ENCODE data around the gene NMNAT2. TPM values are rescaled to one million over a fixed set of nuclear protein-coding genes. Genes with fewer than 3 reads are reported as not detected.

Gene NMNAT2
- total RNA-seq, 1 donor from 2014 or later, result 0.05 TPM

GRCh38 chr1:183366116-183366515 lies 52.1 kb downstream of the NMNAT2 start:
- intact Hi-C loops (cut with micrococcal nuclease), result no loop called here

DNA sequence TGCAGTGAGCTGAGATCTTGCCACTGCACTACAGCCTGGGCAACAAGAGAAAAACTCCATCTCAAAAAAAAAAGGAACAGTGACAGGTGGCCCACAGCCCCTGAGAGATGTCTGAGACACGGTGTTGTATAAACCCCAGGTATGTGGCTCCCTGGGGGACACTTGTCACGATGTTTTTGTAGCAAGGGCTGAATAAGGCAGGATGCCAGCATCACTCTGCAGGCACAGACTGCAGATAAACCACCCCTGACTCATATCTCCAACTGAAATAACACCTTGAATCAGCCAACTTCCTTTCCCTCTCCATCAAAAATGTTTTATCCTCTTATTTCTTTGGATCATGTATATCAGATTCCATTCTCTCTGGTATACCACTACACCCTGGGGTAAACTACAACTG lies 52.5 kb downstream of the NMNAT2 start:
- intact Hi-C loops (cut with micrococcal nuclease), result no loop called here

DNA sequence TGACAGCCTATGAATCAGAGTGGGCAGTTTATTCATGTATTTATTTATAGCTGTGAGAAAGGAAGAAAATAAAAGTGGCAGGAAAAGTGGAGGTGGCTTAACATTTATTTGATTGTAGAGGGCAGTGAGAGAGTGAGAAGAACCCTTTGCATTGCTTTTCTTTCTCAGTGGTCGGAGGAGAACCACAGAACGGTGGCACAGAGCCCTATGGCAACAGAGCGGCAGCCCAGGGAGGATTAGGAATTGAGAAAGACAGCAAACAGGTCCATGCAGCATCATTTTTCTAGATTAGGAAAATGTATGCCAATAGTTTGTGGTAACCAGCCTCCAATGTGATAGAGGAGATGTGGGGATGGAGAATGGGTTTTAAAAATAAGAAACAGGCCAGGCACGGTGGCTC lies 53.1 kb downstream of the NMNAT2 start:
- intact Hi-C loops (cut with micrococcal nuclease), result no loop called here

DNA sequence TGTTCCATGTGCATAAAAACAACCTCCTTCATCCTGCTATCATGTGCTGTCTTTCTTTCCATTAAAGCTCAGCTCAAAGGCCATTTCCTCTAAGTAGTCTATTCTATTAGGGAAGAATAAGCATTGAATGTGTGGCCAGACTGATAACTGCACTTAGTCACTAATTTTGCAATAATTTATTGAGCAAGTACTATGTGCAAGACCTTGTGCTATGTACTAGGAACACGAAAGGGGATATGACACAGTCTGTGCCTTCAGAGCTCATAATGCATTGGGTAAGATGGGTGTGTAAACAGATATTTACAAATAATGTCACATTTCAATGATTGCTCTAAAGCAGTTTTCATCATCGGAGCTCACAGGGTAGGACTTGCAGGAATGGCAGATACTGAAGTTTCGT lies 54.2 kb downstream of the NMNAT2 start:
- intact Hi-C loops (cut with micrococcal nuclease), result no loop called here

- intact Hi-C loops (cut with micrococcal nuclease), result no loop called here
Observed at GRCh38 chr1:183361081-183361480, 57.1 kb downstream of the NMNAT2 start.

GRCh38 chr1:183360473-183360872 lies 57.7 kb downstream of the NMNAT2 start:
- intact Hi-C loops (cut with micrococcal nuclease), result no loop called here

DNA sequence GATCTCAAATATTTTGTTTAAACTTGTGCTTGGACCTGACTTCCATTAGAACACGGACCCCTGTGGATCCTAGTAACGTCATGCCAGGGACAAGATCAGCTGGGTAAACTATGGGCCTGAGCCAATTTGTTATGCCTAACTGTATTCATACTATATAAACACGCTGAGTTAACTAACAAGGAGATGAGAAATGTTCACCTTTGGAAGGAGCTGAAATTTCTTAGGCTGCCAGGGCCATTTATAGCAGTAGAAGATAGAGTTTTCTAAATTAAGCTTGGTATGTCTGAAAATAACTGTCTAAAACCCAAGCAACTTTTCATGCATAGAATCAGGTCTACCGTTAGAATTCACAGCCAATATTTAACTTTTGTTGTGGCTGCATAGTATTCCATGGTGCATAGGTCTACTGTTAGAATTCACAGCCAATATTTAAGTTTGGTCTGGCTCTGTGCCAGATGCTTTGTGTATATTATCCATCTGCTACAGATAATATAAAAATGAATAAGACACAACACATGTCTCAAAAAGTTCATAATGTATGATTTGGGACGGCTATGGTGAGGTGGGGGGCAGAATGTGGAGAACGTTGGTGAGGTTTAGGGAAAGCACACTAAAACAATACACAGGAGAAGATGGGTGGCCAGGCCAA lies 61.5 kb downstream of the NMNAT2 start:
- intact Hi-C loops (cut with micrococcal nuclease), result no loop called here

DNA sequence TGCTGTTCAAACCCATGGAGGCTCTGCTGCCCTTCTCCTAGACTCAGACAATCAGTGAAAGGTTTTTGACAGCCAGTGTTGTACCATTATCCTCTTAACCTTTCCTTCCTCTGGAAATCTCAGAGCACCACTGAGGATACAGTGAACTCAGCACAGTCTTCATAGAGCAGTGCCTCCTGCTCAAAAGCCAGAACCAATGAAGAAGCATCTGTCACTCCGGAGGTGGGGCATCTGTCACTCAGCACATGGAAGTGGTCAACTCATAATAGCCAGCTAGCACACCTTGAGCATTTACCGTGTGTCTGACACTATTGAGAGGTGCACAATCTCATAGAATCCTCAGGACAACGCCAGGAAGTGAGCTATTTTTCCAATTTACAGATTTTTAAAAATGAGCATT lies 62.4 kb downstream of the NMNAT2 start:
- intact Hi-C loops (cut with micrococcal nuclease), result no loop called here

DNA sequence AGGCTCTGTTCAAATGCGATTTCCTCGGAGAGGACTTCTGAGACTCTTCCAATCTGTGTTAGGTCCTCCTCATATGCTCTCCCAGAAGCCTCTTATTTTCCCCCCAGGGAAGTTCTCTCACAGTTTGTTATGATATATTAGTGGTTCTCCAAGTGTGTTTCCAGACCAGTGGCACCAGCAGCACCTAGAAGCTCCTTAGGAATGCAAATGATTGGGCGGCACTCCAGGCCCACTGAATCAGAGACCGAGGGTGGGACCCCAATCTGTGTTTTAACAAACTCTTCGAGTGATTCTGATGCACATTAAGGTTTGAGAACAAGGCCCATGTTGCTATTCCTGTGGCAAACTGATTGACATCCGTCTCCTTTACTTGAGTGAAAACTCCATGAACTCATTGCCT lies 63.0 kb downstream of the NMNAT2 start:
- intact Hi-C loops (cut with micrococcal nuclease), result no loop called here

DNA sequence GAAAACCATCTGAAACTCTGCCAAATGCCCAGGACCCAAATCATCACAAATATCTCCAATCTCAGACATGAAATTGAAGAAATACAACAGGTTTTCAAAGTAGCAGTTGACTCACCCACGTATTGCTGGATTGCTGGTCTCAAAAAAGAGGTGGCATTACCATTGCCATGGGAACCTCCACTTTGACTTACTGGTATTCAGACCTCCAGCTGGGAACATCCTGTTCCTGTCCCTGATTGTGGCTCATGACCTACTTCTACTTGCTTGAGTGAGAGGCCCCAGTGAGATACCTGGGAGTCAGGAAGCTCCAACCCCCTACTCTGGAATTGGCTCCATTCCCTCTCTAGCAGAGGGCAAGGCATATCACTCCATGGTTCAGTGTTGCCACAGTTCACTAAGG lies 64.6 kb downstream of the NMNAT2 start:
- intact Hi-C loops (cut with micrococcal nuclease), result no loop called here

DNA sequence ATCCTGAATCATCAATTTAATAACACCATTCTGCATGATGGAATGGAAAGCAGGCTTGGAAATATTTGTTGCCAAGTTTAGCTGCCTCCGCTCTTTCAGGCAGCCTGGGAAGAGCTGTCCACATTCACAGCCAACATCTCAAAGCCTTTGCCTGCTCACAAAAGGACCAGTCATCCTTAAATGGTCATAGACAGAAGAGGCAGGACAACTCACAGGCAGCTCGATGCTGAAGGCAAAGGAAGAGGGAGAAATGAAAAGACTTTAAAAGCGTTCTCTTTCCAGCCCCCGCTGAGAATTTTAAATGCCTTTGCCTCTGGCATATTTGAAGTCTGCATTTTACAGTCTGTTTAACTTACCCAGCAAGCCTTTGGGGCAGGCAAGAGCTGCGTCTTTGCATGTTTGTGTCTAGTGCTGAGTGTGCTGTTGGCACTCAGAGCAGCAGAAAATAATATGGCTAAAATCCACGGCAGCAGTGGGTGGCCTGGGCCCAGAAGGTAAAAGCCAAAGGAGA lies 68.9 kb downstream of the NMNAT2 start:
- intact Hi-C loops (cut with micrococcal nuclease), result no loop called here

GRCh38 chr1:183346276-183346732 lies 71.9 kb downstream of the NMNAT2 start:
- intact Hi-C loops (cut with micrococcal nuclease), result no loop called here

DNA sequence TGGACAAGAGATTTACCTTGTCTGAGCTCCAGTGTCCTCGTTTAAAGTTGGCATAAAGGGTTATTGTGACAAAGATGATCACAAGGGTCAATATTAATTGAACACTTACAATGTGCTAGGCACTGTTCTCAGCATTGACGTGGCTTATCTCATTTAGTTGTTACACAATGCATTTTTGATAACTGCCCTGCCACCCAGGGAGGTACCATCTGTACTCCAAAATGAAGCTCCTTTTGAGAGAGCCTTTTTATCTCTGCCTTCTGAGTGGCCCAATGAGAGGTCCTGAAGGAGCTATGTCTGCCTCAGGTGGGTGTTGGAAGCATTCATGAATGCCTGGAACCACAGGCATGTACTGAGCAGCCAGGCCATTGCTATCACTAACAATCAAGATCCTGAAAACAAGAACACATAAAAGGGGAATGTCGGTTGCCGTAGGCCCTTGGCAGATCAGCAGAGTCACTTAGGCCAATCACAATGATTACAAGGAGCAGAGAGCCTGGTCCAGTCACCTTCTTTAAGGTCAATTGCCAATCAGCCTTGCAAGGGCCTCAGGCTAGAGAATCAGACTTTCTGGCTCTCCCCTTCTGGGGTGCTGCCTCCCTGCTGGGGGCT lies 78.5 kb downstream of the NMNAT2 start:
- intact Hi-C loops (cut with micrococcal nuclease), result no loop called here

- intact Hi-C loops (cut with micrococcal nuclease), result no loop called here
Observed at GRCh38 chr1:183331091-183331742, 87.0 kb downstream of the NMNAT2 start.

DNA sequence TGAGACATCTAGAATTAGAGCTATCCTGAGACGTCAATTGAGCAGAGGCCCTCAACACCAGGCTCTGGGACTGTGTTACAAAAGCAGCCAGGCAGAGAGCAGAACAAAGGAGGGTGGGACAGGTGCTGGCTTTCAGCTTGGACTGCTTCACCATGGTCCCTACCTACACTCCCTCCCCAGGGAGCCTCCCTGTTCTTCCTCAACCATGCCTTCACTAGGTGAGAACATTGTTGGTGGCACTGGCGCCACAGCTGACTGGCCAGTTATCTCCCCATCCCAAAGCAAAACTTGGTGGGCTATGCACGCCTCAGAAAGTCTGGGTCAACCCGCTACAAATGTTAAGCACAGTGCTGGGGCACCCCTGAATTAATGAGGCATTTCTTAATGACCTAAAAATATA lies 87.8 kb downstream of the NMNAT2 start:
- intact Hi-C loops (cut with micrococcal nuclease), result no loop called here

GRCh38 chr1:183328371-183328770 lies 89.8 kb downstream of the NMNAT2 start:
- intact Hi-C loops (cut with micrococcal nuclease), result no loop called here

- intact Hi-C loops (cut with micrococcal nuclease), result no loop called here
Observed at GRCh38 chr1:183327434-183328290, 90.5 kb downstream of the NMNAT2 start.

- intact Hi-C loops (cut with micrococcal nuclease), result no loop called here
Observed at GRCh38 chr1:183323849-183324683, 94.1 kb downstream of the NMNAT2 start.

DNA sequence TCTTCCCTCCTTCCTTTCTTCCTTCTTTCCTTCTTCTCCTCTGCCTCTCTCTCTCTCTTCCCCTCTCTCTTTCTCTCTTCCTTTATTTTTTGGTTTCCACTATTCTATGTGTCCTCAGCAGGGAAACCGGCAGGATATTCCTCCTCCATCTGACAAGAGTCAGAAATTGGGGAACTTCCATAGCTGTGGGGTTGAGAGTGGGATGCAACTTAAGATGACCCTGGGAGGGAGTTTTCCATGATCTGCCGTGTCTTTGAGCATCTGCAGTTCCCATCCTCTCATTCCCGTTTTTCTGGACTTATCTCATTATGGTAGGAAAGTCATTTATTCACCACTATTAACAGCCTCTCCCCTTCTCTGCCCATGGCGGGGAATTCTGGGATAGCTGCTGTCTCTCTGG lies 98.6 kb downstream of the NMNAT2 start:
- intact Hi-C loops (cut with micrococcal nuclease), result no loop called here

GRCh38 chr1:183319051-183319450 lies 99.1 kb downstream of the NMNAT2 start:
- intact Hi-C loops (cut with micrococcal nuclease), result no loop called here

DNA sequence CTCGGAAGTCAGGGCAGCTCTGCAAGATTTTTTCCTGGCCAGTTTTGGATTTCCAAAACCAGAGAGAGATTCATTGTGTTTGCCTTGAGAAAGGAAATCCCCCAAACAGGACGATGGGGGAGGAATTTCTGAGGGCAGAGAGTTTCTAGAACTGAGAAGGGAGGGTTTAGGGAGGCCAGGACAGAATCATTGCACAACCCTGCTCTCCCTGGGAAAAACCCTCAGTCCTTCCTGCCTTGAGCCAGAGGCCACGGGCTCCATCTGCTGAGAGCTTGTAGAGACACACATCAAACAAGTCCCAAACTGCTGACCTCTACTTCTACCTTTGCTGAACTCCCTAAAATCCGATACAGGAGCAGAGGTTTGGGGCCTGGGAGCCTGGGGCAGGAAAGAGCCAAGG lies 99.7 kb downstream of the NMNAT2 start:
- intact Hi-C loops (cut with micrococcal nuclease), result no loop called here

Measured in T-helper 1 cell treated with Interleukin-12 subunit alpha and Interleukin-12 subunit beta and Interleukin-4 antibody, amounts not matched to agents 30 ng/mL and 1 ng/mL, for 36 hours (primary cell).